GM08714 (cell line): ENCODE measurements around the gene HDAC4.

Experiments
- H3K4me3 ChIP-seq: fragments of 200-500 bp; sonication (Bioruptor generic); 2 replicates; pipeline ENCODE4 v1.5.1; 2014; ENCODE audit warnings: mild to moderate bottlenecking, low read length, inconsistent platforms
- ZNF274 ChIP-seq: IDR thresholded peaks from 2 replicates; pipeline ENCODE4 v1.6.1; 2012; ENCODE audit warnings: mild to moderate bottlenecking, low read depth, low read length

HDAC4 gene

DNA sequence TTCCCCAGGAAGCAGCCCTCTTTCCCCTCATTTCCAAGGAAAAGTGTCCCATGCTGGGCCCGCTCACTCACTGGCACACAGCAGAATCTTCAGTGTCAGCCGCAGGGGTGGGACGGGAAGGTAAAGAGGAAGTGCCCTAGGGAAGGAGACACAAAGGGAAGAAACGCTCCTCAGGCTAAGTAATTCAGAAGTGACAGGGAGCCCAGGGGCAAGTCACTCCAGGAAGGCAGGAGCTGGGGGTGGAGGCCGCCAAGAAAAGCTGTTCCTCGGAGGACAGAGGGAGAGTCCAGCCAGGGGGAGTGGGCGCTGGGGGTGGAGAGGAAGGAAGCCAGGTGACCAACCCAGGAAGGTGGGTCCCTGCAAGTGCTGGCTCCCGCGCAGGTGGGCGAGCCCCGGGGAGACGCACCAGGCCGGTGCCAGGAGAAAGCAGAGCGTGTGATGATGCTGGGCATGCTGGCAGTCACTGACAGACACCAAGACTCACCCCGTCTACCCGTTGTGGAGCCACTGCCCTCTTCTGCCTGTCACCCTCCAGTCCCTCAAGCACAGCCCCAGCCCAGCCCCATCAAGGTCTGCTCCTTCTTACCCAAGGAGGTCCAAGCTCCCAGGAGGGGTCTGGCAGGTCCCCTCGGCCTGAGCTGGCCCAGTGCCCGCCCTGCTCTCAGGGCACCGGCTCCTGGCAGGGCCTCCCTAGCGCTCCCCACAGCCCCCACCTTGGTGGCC lies 21.7 kb downstream of the HDAC4 start:
- TF ChIP-seq ZNF274, result no peak
- no peak overlapping the region for H3K4me3 ChIP-seq

DNA sequence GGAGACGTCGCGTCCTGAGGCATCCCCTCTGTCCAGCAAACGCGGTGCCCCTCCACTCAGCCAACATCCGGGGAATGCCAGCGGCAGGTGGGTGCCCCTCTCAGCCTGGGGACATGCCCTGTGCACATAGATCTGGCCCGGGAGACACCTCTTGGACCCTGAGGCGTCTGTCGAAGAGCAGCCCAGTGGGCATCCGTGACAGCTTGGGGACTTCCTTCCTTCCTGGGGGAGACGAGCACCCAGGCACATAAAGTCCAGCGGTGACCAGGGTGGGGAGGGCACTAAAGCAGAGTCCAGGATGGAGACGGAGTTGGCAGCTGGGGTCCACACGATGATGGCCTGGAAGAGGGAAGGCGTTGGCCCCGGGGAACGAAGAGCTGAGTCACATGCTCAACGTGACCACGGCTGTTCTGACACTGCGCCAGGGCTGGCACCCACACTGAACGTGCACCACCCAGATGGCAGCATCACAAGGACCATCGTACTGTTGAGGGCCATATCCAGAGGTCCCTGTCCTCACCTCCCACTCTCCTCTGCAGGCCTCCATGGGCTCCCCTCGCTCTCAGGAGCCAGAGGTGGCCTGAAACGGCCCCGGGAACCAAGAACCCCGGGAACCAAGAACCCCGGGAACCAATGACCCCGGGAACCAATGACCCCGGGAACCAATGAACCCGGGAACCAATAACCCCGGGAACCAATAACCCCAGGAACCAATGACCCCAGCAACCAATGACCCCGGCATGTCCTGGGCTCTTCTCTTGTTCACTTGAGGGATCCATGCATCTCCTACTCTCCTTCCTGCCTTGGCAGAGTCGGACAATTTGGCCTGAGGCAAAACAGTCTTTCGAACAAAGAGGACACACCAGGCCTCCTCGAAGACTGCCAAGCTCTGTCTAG lies 22.6 kb downstream of the HDAC4 start:
- no peak for TF ChIP-seq ZNF274
- no peak overlapping the region for H3K4me3 ChIP-seq

DNA sequence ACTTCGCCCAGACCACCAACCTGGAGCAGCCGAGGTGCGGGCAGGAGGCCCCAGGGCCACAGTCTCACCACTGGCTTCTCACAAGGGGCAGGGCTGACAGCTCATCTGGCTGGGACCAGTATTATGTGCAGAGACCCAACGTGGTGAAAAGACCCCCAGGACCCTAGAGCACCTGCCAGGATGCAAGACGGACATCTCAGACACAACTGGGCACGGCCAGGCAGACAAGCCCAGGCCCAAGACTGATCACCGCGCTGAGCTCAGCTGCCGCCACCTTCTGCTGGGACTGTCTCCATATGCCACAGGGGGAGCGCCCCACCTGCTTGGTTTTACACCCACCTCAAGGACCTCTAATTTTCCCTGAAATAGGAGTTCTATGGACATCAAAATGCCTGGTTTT lies 23.2 kb downstream of the HDAC4 start:
- H3K4me3 ChIP-seq, result no peak overlapping the region
- TF ChIP-seq ZNF274, result no peak

DNA sequence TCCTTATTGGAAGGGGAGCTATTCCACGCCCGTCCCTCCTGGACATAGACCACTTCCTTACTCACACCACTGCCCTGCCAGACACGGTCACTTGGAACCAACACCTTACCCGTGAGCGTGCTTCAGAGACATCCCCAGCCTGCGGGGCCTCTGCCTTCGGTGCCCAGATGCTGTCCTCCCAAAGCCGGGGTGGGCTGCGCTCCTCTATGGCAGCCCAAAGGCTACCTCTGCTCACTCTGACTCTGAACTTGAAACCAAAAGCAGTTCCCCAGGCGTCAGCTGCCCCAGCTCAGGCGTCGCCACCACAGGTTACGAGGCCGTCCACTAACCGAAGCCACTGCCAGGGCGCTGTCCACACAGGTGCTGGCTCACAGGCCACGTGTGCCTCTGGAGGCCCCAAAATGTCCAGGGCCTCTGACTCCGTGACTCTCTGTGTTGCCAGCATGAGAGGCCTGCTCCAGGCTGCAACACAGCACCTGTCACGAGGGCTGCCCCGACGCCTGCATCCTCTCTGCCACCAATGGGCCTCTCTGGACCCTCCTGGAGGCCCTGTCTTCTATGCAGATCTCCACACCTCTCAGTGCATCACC lies 23.8 kb downstream of the HDAC4 start:
- H3K4me3 ChIP-seq, result no peak overlapping the region
- TF ChIP-seq ZNF274, result no peak

DNA sequence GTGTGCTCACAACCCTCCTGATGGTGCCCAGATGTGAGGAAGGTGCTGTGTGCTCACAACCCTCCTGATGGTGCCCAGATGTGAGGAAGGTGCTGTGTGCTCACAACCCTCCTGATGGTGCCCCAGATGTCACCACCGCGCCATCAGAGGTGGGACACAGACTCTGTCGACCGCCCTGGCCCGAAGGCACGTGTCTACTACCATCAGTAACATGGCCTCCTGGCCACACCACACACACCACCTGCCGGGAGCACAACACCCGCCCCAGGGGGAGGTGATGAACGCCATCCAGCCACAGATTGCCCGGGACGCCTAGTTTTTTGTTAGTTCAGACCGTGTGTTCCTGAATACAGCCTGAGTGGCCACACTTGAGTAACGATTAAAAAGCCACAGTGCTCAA lies 24.5 kb downstream of the HDAC4 start:
- H3K4me3 ChIP-seq, result no peak overlapping the region
- TF ChIP-seq ZNF274, result no peak

DNA sequence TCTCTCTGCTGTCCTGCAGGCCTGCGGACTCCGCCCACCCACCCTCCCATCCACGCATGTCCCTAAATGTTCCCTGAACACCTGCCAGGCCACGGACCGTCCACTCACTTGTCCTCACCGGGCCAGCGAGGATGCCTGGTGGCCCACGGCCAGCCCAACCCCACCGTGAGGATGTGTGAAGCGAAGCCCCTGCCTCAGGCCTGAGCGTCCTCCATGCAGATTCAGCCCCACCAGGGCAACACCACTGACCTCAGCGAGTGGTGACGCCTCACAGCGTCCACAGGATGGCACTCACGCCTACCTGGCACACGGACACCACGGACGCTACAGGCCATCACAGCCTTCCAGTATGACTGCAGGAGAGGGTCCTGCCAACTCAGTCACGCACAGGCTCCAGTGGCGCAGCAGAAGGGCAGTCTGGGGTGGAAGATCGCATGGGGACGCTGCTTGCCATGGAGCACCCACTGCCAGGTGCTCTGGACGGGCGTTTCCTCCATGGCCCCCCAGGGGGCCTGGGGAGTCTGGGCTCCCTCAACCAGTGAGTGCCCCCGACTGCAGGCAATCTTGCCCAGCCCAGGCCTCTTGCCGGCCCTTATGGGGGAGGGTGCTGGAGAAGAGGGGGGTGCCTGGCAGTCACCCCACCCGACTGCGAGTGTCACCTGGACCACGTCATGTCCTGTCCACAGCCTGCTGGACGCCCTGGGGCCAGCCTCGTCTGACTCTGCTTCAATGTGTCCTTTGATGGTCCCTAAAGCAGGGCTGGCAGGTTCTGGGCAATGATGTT lies 25.4 kb downstream of the HDAC4 start:
- no peak for TF ChIP-seq ZNF274
- no peak overlapping the region for H3K4me3 ChIP-seq

DNA sequence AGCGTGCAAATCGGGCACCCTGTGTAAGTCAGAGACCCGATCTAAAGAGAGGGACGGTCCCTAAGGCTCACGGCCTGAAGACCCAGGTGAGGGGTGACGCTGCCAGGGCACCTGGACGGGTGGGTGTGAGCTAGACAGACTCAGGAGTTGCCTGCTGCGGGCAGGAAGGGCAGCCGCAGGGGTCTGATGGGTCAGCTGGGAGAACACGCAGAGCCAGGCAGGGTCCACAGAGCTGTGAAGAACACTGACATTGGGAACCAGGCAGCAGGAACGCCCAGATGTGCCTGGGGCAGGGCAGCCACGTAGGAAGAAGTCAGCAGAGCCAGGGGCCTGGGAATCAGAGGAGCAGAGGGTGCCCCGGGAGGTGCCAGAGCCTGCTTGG lies 25.9 kb downstream of the HDAC4 start:
- no peak for TF ChIP-seq ZNF274
- H3K4me3 ChIP-seq, result no peak overlapping the region

DNA sequence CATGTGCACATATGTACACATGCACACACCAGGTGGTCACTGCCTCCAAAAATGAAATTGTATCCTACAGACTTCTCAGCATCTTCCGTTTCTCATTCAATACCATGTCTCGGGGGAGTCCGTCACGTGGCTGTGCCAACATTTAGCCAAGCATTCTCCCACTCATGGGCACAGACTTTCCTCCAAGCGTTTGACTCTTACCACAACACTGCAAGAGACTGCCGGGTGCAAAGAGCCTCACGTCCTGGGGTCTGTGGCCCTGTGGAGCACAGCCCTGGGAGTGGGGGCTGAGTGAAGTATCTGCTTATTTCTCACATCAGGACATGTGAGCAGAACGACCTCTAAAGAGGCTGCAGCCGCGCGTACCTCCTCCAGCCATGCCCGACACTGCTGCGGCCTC lies 28.0 kb downstream of the HDAC4 start:
- H3K4me3 ChIP-seq, result no peak overlapping the region
- TF ChIP-seq ZNF274, result no peak

DNA sequence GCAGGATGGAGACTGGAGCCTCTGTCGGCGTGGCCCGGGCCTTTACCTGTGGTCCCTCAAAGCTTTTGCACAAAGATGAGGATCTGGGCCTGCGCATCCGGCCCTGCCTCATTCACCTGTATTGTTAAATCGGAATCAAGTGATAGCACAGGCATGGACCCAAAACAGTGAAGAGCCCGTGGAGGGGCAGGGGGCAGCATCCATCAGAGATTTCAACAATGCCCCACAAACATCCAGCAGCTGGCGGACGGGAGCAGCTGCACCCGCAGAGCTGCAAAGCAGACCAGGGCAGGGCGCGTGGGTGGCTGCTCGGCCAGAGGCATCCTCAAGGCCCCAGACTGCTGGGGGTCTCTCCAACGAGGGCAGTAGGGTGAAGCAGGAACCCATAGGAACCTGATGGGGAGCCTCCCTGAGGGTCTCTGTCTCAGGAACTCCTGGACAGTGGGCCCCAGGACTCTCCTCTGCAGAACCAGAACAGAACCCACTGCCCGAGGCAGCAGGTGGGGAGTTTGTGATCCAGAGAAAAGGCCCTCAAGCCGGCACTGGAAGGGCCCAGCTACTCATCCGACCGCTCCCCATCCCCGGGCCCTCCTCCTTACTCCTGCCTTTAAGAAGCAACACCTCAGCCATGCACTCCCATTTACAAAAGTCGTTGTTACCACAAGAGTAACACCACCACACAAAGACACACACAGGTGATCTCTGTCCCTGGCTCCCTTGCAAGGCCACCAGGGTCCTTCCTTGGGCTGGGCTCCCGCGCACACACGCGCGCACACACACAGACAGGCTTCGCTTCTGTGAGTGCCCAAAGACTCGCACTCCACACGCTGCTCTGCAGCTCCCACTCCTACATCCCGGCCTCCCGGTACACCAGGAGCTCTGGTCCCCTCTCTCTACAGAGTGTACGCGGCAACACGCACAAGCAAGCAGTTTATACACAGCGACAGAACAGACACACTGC lies 28.8 kb downstream of the HDAC4 start:
- no peak for TF ChIP-seq ZNF274
- H3K4me3 ChIP-seq, result no peak overlapping the region

DNA sequence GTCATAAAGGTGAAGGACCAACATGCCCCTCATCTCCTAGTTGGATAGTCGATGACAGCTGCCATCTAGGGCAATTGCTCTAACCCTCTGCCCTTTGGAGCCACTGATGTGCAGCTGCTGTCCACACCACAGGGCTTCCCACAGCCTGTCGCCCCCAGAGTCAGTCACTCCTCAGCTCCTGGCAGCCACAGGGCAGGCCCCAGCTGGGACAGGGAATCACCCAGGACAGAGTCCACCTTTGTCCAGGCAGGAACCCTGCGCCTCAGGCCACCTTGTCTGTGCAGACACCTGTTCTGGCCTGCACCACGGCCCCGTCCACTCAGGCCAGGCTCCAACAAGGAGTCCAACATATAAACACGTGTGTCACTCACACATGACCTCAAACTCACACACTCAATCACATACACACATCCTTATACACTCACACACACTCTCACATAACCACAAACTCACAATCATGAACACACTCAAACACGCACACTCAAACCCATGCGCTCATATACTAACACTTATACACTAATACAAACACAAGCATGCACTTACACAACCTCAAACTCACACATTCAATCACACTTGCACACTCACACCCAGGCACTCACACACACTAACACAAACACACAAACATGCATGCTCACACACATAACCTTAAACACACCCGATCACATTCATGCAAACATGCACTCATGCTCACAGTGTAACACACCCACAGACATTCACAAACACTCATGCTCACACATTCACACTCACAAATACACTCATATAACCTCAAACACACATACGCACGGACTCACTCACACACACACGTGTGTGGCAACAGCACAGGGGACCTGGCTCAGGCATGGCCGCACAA lies 29.7 kb downstream of the HDAC4 start:
- no peak overlapping the region for H3K4me3 ChIP-seq
- TF ChIP-seq ZNF274, result no peak

DNA sequence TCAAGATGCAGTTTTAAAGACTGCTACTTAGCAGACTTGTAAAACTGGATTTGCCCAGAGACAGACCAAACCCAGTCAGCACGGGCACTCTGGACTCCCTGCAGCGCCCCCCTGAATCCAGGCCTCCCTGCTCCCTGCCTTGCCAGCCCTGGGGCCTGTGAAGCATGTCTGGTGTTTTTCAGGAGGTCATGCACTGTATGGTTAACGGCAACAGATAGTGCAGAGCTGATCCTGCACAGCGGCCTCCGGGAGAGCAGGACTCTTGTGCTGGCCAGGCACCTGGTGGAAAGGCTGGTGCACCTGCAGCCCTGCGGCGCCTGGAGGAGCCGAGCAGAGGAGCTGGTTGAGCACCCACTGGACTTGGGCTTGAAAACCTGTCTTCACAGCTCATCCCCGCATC lies 30.4 kb downstream of the HDAC4 start:
- TF ChIP-seq ZNF274, result no peak
- no peak overlapping the region; the same call in 1 of the 2 replicates for H3K4me3 ChIP-seq

DNA sequence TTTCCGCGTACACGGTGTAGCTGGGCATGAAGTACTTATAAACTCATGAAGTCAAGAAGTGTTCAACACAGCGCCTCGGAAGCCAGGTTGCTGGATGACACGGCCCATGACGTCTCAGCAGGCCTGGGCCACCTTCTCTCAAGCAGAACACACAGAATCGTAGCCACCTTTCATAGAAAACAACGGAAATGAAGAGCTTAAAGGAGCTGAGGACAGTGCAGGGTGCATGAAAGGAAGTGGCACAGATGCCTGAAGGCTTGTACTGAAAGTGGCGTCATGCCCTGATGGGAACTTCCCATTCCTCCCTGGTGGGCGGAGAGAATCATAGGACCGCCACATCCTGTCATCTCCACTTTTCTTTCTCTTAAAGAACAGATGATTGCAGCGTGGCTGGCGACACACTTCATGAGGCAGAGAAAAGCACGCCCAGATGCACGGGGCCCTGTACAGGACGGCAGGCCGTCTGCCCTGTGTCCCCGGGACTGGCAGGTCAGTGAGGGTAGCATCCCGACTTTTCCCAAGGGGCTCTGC lies 31.1 kb downstream of the HDAC4 start:
- TF ChIP-seq ZNF274, result no peak
- no peak overlapping the region; the same call in 1 of the 2 replicates for H3K4me3 ChIP-seq
